Naive thymus-derived CD8-positive, alpha-beta T cell (primary cell): ENCODE data around the gene MUC2. TPM values are rescaled to one million over a fixed set of nuclear protein-coding genes. Genes with fewer than 3 reads are reported as not detected.

Experiments used
- ATAC-seq, 2 donors: fragments of 150-1000 bp; cut with Tn5 transposase in 1 of 2; sonication (Bioruptor Pico), chemical (Tn5 transposase) in 1 of 2; 1 replicate in 1 of 2; 2 replicates in 1 of 2; pipeline ENCODE4 v1.10.0; 2021; ENCODE audit warnings: mild to moderate bottlenecking in 2 of 2, moderate library complexity in 2 of 2
- POLR2A ChIA-PET: fragments of 350-600 bp; sonication (Branson Sonifier 250); formaldehyde crosslinking; loops from one replicate; lab custom pipeline; 2021; ENCODE audit warnings: antibody characterized with exemption; lab: Charles Lee
- DNase-seq, 10 donors: peaks; one replicate each; pipeline versions ENCODE4 v3.0.0 to v3.0.0-alpha.2; 2020 to 2022
- H3K27ac Mint-ChIP-seq, 10 donors: one replicate each; pipeline ENCODE4 v1.8.0; 2020 to 2022; ENCODE audit warnings: mild to moderate bottlenecking in 10 of 10, mixed read lengths in 10 of 10, moderate library complexity in 4 of 10, inconsistent platforms in 1 of 10
- H3K27me3 Mint-ChIP-seq, 5 donors: one replicate each; pipeline ENCODE4 v1.8.0; 2021 to 2022; ENCODE audit warnings: mixed read lengths in 5 of 5
- H3K36me3 Mint-ChIP-seq, 3 donors: one replicate each; pipeline ENCODE4 v1.8.0; 2020 to 2022; ENCODE audit warnings: mixed read lengths in 3 of 3, mild to moderate bottlenecking in 2 of 3, inconsistent platforms in 1 of 3
- H3K4me1 Mint-ChIP-seq, 4 donors: one replicate each; pipeline ENCODE4 v1.8.0; 2021 to 2022; ENCODE audit warnings: mixed read lengths in 4 of 4
- H3K4me3 Mint-ChIP-seq, 10 donors: one replicate each; pipeline ENCODE4 v1.8.0; 2020 to 2022; ENCODE audit warnings: mild to moderate bottlenecking in 10 of 10, mixed read lengths in 10 of 10, moderate library complexity in 6 of 10, inconsistent platforms in 1 of 10
- H3K9me3 Mint-ChIP-seq, 9 donors: one replicate each; pipeline ENCODE4 v1.8.0; 2020 to 2022; ENCODE audit warnings: mixed read lengths in 9 of 9, mild to moderate bottlenecking in 3 of 9, inconsistent platforms in 1 of 9, moderate library complexity in 1 of 9
- polyA plus RNA-seq, 3 donors: library from polyadenylated mRNA; unstranded; fragments of 300-500 nt; fragmentation: Illumina TruSeq; gene quantifications; one replicate each; pipeline ENCODE4 v1.2.3, GENCODE V29; 2021
- total RNA-seq, 8 experiments: library from RNA in 2 of 8; stranded (reverse) in 2 of 8; gene quantifications; one replicate each; pipeline ENCODE4 v1.2.3 and lab custom pipeline; 2021 to 2026

The MUC2 gene
- total RNA-seq (not detected), polyA plus RNA-seq (not detected), total RNA-seq (lab: John Stamatoyannopoulos, UW) (0 to 0.13 (median 0) reads per million in 6 experiments)

GRCh38 chr11:1074244-1075221 is at the start of gene MUC2:
MUC2 (plus strand) TSS chr11:1074874.
- no peak within 1 kb of the TSS for H3K27ac Mint-ChIP-seq
- H3K9me3 Mint-ChIP-seq = no peaks in the 10 kb centered on the region
- no peak for ATAC-seq
- no peak within 1 kb of the TSS for H3K4me3 Mint-ChIP-seq
- POLR2A ChIA-PET = no interaction called here
- H3K4me1 Mint-ChIP-seq = no peaks in the 10 kb centered on the region
- no peaks in the 10 kb centered on the region for H3K36me3 Mint-ChIP-seq
- peaks cover 0 to 23% (median 11%) of the 10 kb centered on the region in 5 donors for H3K27me3 Mint-ChIP-seq
- peak in 2 of 10 donors; percentile 14 to 61 for DNase-seq

GRCh38 chr11:1025410-1026162 is 49.1 kb upstream of the MUC2 start:
- ATAC-seq = no peak
- peaks cover 0 to 6% (median 0%) of the 10 kb centered on the region in 3 donors for H3K36me3 Mint-ChIP-seq
- peak overlapping the region in 1 of 10 donors; percentile 9 for H3K27ac Mint-ChIP-seq
- POLR2A ChIA-PET = no interaction called here
- H3K27me3 Mint-ChIP-seq = no peaks in the 10 kb centered on the region
- H3K4me3 Mint-ChIP-seq = no peak overlapping the region
- H3K4me1 Mint-ChIP-seq = peaks cover 0 to 11% (median 4%) of the 10 kb centered on the region in 4 donors
- no peak for DNase-seq
- peaks cover 0 to 2% (median 0%) of the 10 kb centered on the region in 9 donors for H3K9me3 Mint-ChIP-seq

GRCh38 chr11:1026163-1026450 is 48.6 kb upstream of the MUC2 start:
- Mint-ChIP-seq H3K4me1 (peaks cover 0 to 11% (median 4%) of the 10 kb centered on the region in 4 donors), H3K27ac (no peak overlapping the region), H3K9me3 (peaks cover 0 to 2% (median 0%) of the 10 kb centered on the region in 9 donors), H3K27me3 (no peaks in the 10 kb centered on the region), H3K36me3 (peaks cover 0 to 6% (median 0%) of the 10 kb centered on the region in 3 donors), H3K4me3 (no peak overlapping the region)
- ATAC-seq (no peak), DNase-seq (no peak)
- POLR2A ChIA-PET = no interaction called here

GRCh38 chr11:1026641-1027482 is 47.8 kb upstream of the MUC2 start:
- H3K4me1 Mint-ChIP-seq = peaks cover 0 to 11% (median 4%) of the 10 kb centered on the region in 4 donors
- H3K9me3 Mint-ChIP-seq = peaks cover 0 to 2% (median 0%) of the 10 kb centered on the region in 9 donors
- no peak overlapping the region for H3K4me3 Mint-ChIP-seq
- H3K36me3 Mint-ChIP-seq = peaks cover 0 to 6% (median 0%) of the 10 kb centered on the region in 3 donors
- POLR2A ChIA-PET = interaction anchor here (0.6 kb wide), 1 partner anchor 77 kb away, joined by 6 read pairs; no protein-coding TSS in a partner anchor
- DNase-seq (no peak), ATAC-seq (no peak)
- H3K27me3 Mint-ChIP-seq = no peaks in the 10 kb centered on the region
- H3K27ac Mint-ChIP-seq = no peak overlapping the region

- Mint-ChIP-seq H3K27me3 (no peaks in the 10 kb centered on the region), H3K4me1 (peaks cover 0 to 13% (median 4%) of the 10 kb centered on the region in 4 donors), H3K9me3 (peaks cover 0 to 2% (median 0%) of the 10 kb centered on the region in 9 donors), H3K36me3 (peaks cover 0 to 5% (median 0%) of the 10 kb centered on the region in 3 donors), H3K4me3 (no peak overlapping the region), H3K27ac (peak overlapping the region in 1 of 10 donors; percentile 73)
- ATAC-seq (peak in 1 of 2 donors; percentile 7), DNase-seq (no peak)
- POLR2A ChIA-PET = interaction anchor here (0.6 kb wide), 1 partner anchor 78 kb away, joined by 6 read pairs; no protein-coding TSS in a partner anchor
Observed at GRCh38 chr11:1027483-1028290, 47.0 kb upstream of the MUC2 start.

- POLR2A ChIA-PET = no interaction called here
- Mint-ChIP-seq H3K27me3 (no peaks in the 10 kb centered on the region), H3K27ac (peak overlapping the region in 1 of 10 donors; percentile 73), H3K4me3 (no peak overlapping the region), H3K9me3 (no peaks in the 10 kb centered on the region), H3K36me3 (no peaks in the 10 kb centered on the region), H3K4me1 (peaks cover 0 to 7% (median under 1%) of the 10 kb centered on the region in 4 donors)
- no peak for ATAC-seq
- DNase-seq = no peak
Observed at GRCh38 chr11:1028291-1028540, 46.5 kb upstream of the MUC2 start.

GRCh38 chr11:1028616-1029015 is 46.1 kb upstream of the MUC2 start:
- ATAC-seq (no peak), DNase-seq (no peak)
- Mint-ChIP-seq H3K4me3 (no peak overlapping the region), H3K27me3 (no peaks in the 10 kb centered on the region), H3K36me3 (no peaks in the 10 kb centered on the region), H3K9me3 (no peaks in the 10 kb centered on the region), H3K27ac (peak overlapping the region in 1 of 10 donors; percentile 73), H3K4me1 (peaks cover 0 to 7% (median under 1%) of the 10 kb centered on the region in 4 donors)
- POLR2A ChIA-PET = no interaction called here

GRCh38 chr11:1029051-1029450 is 45.6 kb upstream of the MUC2 start:
- H3K36me3 Mint-ChIP-seq = no peaks in the 10 kb centered on the region
- DNase-seq (no peak), ATAC-seq (no peak)
- no peak overlapping the region for H3K27ac Mint-ChIP-seq
- no peaks in the 10 kb centered on the region for H3K9me3 Mint-ChIP-seq
- H3K27me3 Mint-ChIP-seq = no peaks in the 10 kb centered on the region
- H3K4me1 Mint-ChIP-seq = peaks cover 0 to 7% (median under 1%) of the 10 kb centered on the region in 4 donors
- no peak overlapping the region for H3K4me3 Mint-ChIP-seq
- POLR2A ChIA-PET = no interaction called here

GRCh38 chr11:1029654-1030053 is 45.0 kb upstream of the MUC2 start:
- peaks cover 0 to 7% (median under 1%) of the 10 kb centered on the region in 4 donors for H3K4me1 Mint-ChIP-seq
- H3K9me3 Mint-ChIP-seq = no peaks in the 10 kb centered on the region
- H3K27me3 Mint-ChIP-seq = no peaks in the 10 kb centered on the region
- no peak overlapping the region for H3K4me3 Mint-ChIP-seq
- POLR2A ChIA-PET = no interaction called here
- H3K36me3 Mint-ChIP-seq = no peaks in the 10 kb centered on the region
- DNase-seq = no peak
- H3K27ac Mint-ChIP-seq = no peak overlapping the region
- peak in 1 of 2 donors; percentile 16 for ATAC-seq

GRCh38 chr11:1030086-1030485 is 44.6 kb upstream of the MUC2 start:
- ATAC-seq = no peak
- DNase-seq = no peak
- Mint-ChIP-seq H3K4me1 (peaks cover 0 to 7% (median under 1%) of the 10 kb centered on the region in 4 donors), H3K9me3 (no peaks in the 10 kb centered on the region), H3K27me3 (no peaks in the 10 kb centered on the region), H3K36me3 (no peaks in the 10 kb centered on the region), H3K4me3 (no peak overlapping the region), H3K27ac (no peak overlapping the region)
- POLR2A ChIA-PET = no interaction called here

- no peaks in the 10 kb centered on the region for H3K36me3 Mint-ChIP-seq
- H3K4me1 Mint-ChIP-seq = peaks cover 0 to 7% (median under 1%) of the 10 kb centered on the region in 4 donors
- no peak overlapping the region for H3K27ac Mint-ChIP-seq
- H3K9me3 Mint-ChIP-seq = no peaks in the 10 kb centered on the region
- DNase-seq = no peak
- H3K27me3 Mint-ChIP-seq = no peaks in the 10 kb centered on the region
- POLR2A ChIA-PET = no interaction called here
- H3K4me3 Mint-ChIP-seq = no peak overlapping the region
- ATAC-seq = no peak
Observed at GRCh38 chr11:1030556-1030955, 44.1 kb upstream of the MUC2 start.
